HG02610 (cell line): ENCODE results near the gene DOCK7.
A peak's percentile ranks its signal among the peaks of the same experiment; 100 is the strongest.

ENCODE experiments used
- ATAC-seq: cut with Tn5 transposase; IDR thresholded peaks from one replicate; pipeline ENCODE4 v1.9.1; 2021; ENCODE audit warnings: mild to moderate bottlenecking, moderate library complexity; ENCODE audit not compliant: unreplicated experiment

The DOCK7 gene

GRCh38 chr1:62462370-62462769 lies 225.8 kb downstream of the DOCK7 start:
- ATAC-seq, result no peak

- ATAC-seq, result no peak
These were observed 230.2 kb downstream of the DOCK7 start for GRCh38 chr1:62457955-62458354.

- no peak for ATAC-seq
These were observed 235.2 kb downstream of the DOCK7 start for GRCh38 chr1:62452951-62453350.

- no peak for ATAC-seq
These were observed 237.9 kb downstream of the DOCK7 start for GRCh38 chr1:62450301-62450700.

- ATAC-seq, result no peak
These were observed 239.8 kb downstream of the DOCK7 start for GRCh38 chr1:62448221-62448933.

- ATAC-seq, result no peak
These were observed 243.5 kb downstream of the DOCK7 start for GRCh38 chr1:62444701-62445100.

- ATAC-seq, result peak; percentile 31
These were observed 248.4 kb downstream of the DOCK7 start for GRCh38 chr1:62439652-62440371.

GRCh38 chr1:62438163-62438562 lies 250.0 kb downstream of the DOCK7 start:
- ATAC-seq, result no peak

- ATAC-seq, result no peak
These were observed 250.8 kb downstream of the DOCK7 start for GRCh38 chr1:62437273-62437940.

GRCh38 chr1:62436466-62437272 lies 251.5 kb downstream of the DOCK7 start, which contains the start of gene USP1:
Gene USP1, plus strand, starts transcription at chr1:62437049. Its CDS starts 2,819 bp downstream, at chr1:62439868.
- ATAC-seq, result peak; percentile 82

- peak; percentile 70 for ATAC-seq
These were observed 252.1 kb downstream of the DOCK7 start for GRCh38 chr1:62436039-62436465.

GRCh38 chr1:62435231-62436038 lies 252.8 kb downstream of the DOCK7 start:
- no peak for ATAC-seq

- ATAC-seq, result no peak
These were observed 253.6 kb downstream of the DOCK7 start for GRCh38 chr1:62434618-62435001.

- no peak for ATAC-seq
These were observed 254.1 kb downstream of the DOCK7 start for GRCh38 chr1:62433861-62434617.

GRCh38 chr1:62429581-62429980 lies 258.6 kb downstream of the DOCK7 start:
- no peak for ATAC-seq

- no peak for ATAC-seq
These were observed 259.8 kb downstream of the DOCK7 start for GRCh38 chr1:62428351-62428750.

GRCh38 chr1:62426794-62427193 lies 261.4 kb downstream of the DOCK7 start:
- no peak for ATAC-seq

- no peak for ATAC-seq
These were observed 261.9 kb downstream of the DOCK7 start for GRCh38 chr1:62426237-62426636.

- no peak for ATAC-seq
These were observed 263.1 kb downstream of the DOCK7 start for GRCh38 chr1:62425041-62425440.
